K562 (cell line): ENCODE data around the gene ANK2. TPM values are rescaled to one million over a fixed set of nuclear protein-coding genes. Genes with fewer than 3 reads are reported as not detected.

Experiments used
- AFF4 ChIP-seq: sonication (generic); formaldehyde crosslinking; IDR thresholded peaks from 2 replicates; pipeline ENCODE4 v1.8.0; 2023; ENCODE audit warnings: mild to moderate bottlenecking, missing genetic modification reagents
- EP300 ChIP-seq: IDR thresholded peaks from 2 replicates; pipeline ENCODE4 v1.6.1; 2012; ENCODE audit warnings: low read length, improper control_type of control experiment
- MNT ChIP-seq, 2 experiments: fragments of 450-650 bp; conservative IDR thresholded peaks; 2 replicates each; pipeline ENCODE4 v1.6.1; 2017; ENCODE audit warnings: mild to moderate bottlenecking in 2 of 2, moderate library complexity in 2 of 2
- POLR2AphosphoS2 ChIP-seq: IDR thresholded peaks from 2 replicates; pipeline ENCODE4 v1.6.1; 2012; ENCODE audit warnings: low read length, improper control_type of control experiment
- USF1 ChIP-seq: sonication (generic); formaldehyde crosslinking; IDR thresholded peaks from 2 replicates; pipeline ENCODE4 v1.9.0; 2022; ENCODE audit warnings: mild to moderate bottlenecking, missing genetic modification reagents
- polyA plus RNA-seq, 8 experiments: library from polyadenylated mRNA; depleted of rRNA in 4 of 8; stranded (reverse) in 5 of 8; unstranded in 3 of 8; fragments of >200 nt; fragmentation: Nextera tagmentation in 2 of 8; fragmentation: Illumina TruSeq in 1 of 8; extraction: Ambion mirVana in 2 of 8; extraction: Trizol in 1 of 8; gene quantifications; 2 replicates each; pipeline versions ENCODE4 v1.2.1 to v1.2.3, GENCODE V29; 2011 to 2014; ENCODE audit warnings: inconsistent platforms in 1 of 8, missing spikeins in 1 of 8
- total RNA-seq, 7 experiments: library from RNA; depleted of rRNA in 6 of 7; stranded (reverse); fragments of >200 nt in 6 of 7; fragmentation: Illumina TruSeq in 2 of 7; extraction: Trizol in 2 of 7; gene quantifications; 2 replicates each; pipeline versions ENCODE4 v1.2.1 to v1.2.3, GENCODE V29; 2011 to 2021; ENCODE audit warnings: low replicate concordance in 1 of 7

Gene ANK2
- total and polyA plus RNA-seq, 9 of the 15 experiments (the other 6 are each of a cell fraction or from before 2014, with no cell fraction given) = 0.07 to 0.24 TPM; not detected in 7

- TF ChIP-seq AFF4 (CRISPR knock-in tag) (no peak), USF1 (CRISPR knock-in tag) (no peak), MNT (conservative IDR thresholded peaks at IDR 0.05) (no peak), EP300 (no peak), POLR2AphosphoS2 (no peak)
These were observed 182.7 kb downstream of the ANK2 start (continued) for GRCh38 chr4:113232194-113232593.
